PC-9 (cell line): ENCODE results near the gene UCHL3. TPM values are rescaled to one million over a fixed set of nuclear protein-coding genes. Genes with fewer than 3 reads are reported as not detected.
"Not testable (repeated sequence)": the region's sequence is repeated elsewhere in the genome, so short reads cannot be mapped to it uniquely, and the experiment has no call there.

Source experiments
- BruUV-seq: library from RNA; stranded (reverse); fragments of 400-500 nt; replicated peaks from 2 replicates; lab custom pipeline; 2021; lab: Mats Ljungman, UMichigan
- CTCF ChIA-PET: fragments of 300-600 bp; sonication (Branson Sonifier 250); formaldehyde crosslinking; loops from one replicate; lab custom pipeline; 2022; ENCODE audit warnings: antibody characterized with exemption; lab: Charles Lee
- POLR2A ChIA-PET: fragments of 300-600 bp; sonication (Branson Sonifier 250); formaldehyde crosslinking; loops from one replicate; lab custom pipeline; 2022; ENCODE audit warnings: antibody characterized with exemption; ENCODE audit not compliant: unreplicated experiment; lab: Charles Lee
- DNase-seq, 2 experiments: peaks; one replicate each; pipeline versions ENCODE4 v3.0.0 to v3.0.0-alpha.2; 2015 to 2022; ENCODE audit warnings: mixed read lengths in 1 of 2
- H2AFZ ChIP-seq: fragments of 200-600 bp; sonication (generic); 2 replicates; pipeline ENCODE4 v1.8.1; 2017; ENCODE audit warnings: antibody characterized with exemption
- H3F3A ChIP-seq: fragments of 200-600 bp; sonication (generic); 2 replicates; pipeline ENCODE4 v1.8.1; 2017; ENCODE audit warnings: antibody characterized with exemption, mild to moderate bottlenecking, low read depth; ENCODE audit not compliant: insufficient read depth
- H3K27ac ChIP-seq: fragments of 200-600 bp; sonication (generic); 2 replicates; pipeline ENCODE4 v1.6.1; 2016; ENCODE audit warnings: mixed run types
- H3K27me3 ChIP-seq: fragments of 200-600 bp; sonication (generic); 2 replicates; pipeline ENCODE4 v1.6.1; 2016; ENCODE audit warnings: low read depth, mixed run types; ENCODE audit not compliant: insufficient read depth
- H3K36me3 ChIP-seq: fragments of 200-600 bp; sonication (generic); 2 replicates; pipeline ENCODE4 v1.6.1; 2016; ENCODE audit warnings: low read depth, mixed run types
- H3K4me1 ChIP-seq: fragments of 200-600 bp; sonication (generic); replicated peaks from 2 replicates; pipeline ENCODE4 v1.6.1; 2016; ENCODE audit warnings: mixed run types; ENCODE audit not compliant: insufficient read depth
- H3K4me2 ChIP-seq: fragments of 200-600 bp; sonication (generic); 2 replicates; pipeline ENCODE4 v1.6.1; 2017; ENCODE audit warnings: mixed run types
- H3K4me3 ChIP-seq: fragments of 200-600 bp; sonication (generic); 2 replicates; pipeline ENCODE4 v1.6.1; 2016; ENCODE audit warnings: mixed run types
- H3K79me2 ChIP-seq: fragments of 200-600 bp; sonication (generic); 2 replicates; pipeline ENCODE4 v1.6.1; 2017; ENCODE audit warnings: low read depth, mixed run types
- H3K9me2 ChIP-seq: fragments of 200-600 bp; sonication (generic); 2 replicates; pipeline ENCODE4 v1.8.1; 2017; ENCODE audit warnings: mild to moderate bottlenecking; ENCODE audit not compliant: insufficient read depth
- H3K9me3 ChIP-seq: fragments of 200-600 bp; sonication (generic); 2 replicates; pipeline ENCODE4 v1.8.1; 2016; ENCODE audit warnings: low read depth; ENCODE audit not compliant: insufficient read depth
- H4K20me1 ChIP-seq: fragments of 200-600 bp; sonication (generic); 2 replicates; pipeline ENCODE4 v1.8.1; 2017; ENCODE audit not compliant: insufficient read depth
- EZH2 ChIP-seq: fragments of 200-600 bp; sonication (generic); IDR thresholded peaks from 2 replicates; pipeline ENCODE4 v1.8.0; 2017; ENCODE audit warnings: antibody characterized with exemption, low read depth
- intact Hi-C: fragments of 100-400 bp; cut with micrococcal nuclease; formaldehyde crosslinking; loops from one replicate; pipeline ENCODE4 v1.10.0; 2022; ENCODE audit not compliant: unreplicated experiment
- total RNA-seq: library from RNA; stranded (reverse); gene quantifications from 2 replicates; pipeline ENCODE4 v1.2.3, GENCODE V29; 2021
- TF ChIP-seq, protein P1 (sequence below): fragments of 200-600 bp; sonication (generic); conservative IDR thresholded peaks from 2 replicates; pipeline ENCODE4 v1.6.1; 2017; ENCODE audit warnings: mixed run types, antibody characterized with exemption, mild to moderate bottlenecking, moderate library complexity

UCHL3 gene
- total RNA-seq, 1 experiment from 2014 or later: 54.9 TPM

DNA sequence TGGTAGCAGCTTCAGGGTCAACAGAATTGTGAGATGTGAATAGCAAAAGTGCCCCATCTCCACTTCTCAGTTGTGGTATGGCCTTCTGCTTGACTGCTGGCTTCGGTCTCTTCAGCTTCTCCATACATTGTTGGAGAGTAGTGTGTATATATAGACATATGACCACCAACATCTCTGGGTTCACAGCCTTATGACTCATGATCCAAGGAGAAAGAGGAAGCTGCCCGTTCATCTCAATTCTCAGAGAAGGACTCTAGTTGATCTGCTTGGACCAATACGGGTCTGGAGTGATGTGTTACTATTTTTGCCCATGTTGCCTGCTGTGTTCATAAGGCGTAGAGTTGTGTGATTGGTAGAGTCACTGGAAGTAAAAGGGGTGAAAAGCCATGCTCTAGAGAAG lies 8.3 kb upstream of the UCHL3 start:
- POLR2A ChIA-PET: no interaction called here
- BruUV-seq: no TSS peak
- peaks cover 12% of the 10 kb centered on the region for H3F3A ChIP-seq
- no peak overlapping the region for H2AFZ ChIP-seq
- intact Hi-C loops: no loop called here
- H3K27ac ChIP-seq: no peak overlapping the region
- no peaks in the 10 kb centered on the region for H3K36me3 ChIP-seq
- no peak overlapping the region for H3K4me3 ChIP-seq
- no peak for DNase-seq
- no peaks in the 10 kb centered on the region for H3K9me2 ChIP-seq
- peaks cover 13% of the 10 kb centered on the region for H3K79me2 ChIP-seq
- no peak overlapping the region for H3K4me2 ChIP-seq
- no peak for TF ChIP-seq EZH2
- TF ChIP-seq, protein P1, sequence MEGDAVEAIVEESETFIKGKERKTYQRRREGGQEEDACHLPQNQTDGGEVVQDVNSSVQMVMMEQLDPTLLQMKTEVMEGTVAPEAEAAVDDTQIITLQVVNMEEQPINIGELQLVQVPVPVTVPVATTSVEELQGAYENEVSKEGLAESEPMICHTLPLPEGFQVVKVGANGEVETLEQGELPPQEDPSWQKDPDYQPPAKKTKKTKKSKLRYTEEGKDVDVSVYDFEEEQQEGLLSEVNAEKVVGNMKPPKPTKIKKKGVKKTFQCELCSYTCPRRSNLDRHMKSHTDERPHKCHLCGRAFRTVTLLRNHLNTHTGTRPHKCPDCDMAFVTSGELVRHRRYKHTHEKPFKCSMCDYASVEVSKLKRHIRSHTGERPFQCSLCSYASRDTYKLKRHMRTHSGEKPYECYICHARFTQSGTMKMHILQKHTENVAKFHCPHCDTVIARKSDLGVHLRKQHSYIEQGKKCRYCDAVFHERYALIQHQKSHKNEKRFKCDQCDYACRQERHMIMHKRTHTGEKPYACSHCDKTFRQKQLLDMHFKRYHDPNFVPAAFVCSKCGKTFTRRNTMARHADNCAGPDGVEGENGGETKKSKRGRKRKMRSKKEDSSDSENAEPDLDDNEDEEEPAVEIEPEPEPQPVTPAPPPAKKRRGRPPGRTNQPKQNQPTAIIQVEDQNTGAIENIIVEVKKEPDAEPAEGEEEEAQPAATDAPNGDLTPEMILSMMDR: no peak
- H3K27me3 ChIP-seq: no peaks in the 10 kb centered on the region
- H4K20me1 ChIP-seq: no peaks in the 10 kb centered on the region
- no peaks in the 10 kb centered on the region for H3K9me3 ChIP-seq
- peaks cover 29% of the 10 kb centered on the region for H3K4me1 ChIP-seq
- CTCF ChIA-PET: no interaction called here

DNA sequence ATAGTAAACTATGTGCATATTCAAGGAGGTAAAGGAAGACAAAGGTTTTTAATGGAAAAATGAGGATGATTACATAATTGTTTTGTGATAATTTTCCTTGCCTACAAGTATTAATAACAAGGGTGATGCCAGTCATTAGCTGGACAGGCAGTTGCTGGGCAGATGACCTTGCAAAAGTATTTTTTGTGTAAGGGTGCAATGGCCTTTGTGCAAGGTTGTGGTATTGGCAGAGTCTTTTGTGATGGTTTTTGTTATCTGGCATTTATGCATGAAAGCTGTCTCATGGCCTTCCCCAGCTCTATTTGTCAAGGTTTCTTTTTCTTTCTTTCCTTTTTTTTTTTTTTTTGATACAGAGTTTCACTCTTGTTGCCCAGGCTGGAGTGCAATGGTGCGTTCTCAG lies 7.6 kb upstream of the UCHL3 start:
- peaks cover 22% of the 10 kb centered on the region for H3K4me1 ChIP-seq
- peaks cover 12% of the 10 kb centered on the region for H3F3A ChIP-seq
- H3K79me2 ChIP-seq: peaks cover 6% of the 10 kb centered on the region
- H3K4me3 ChIP-seq: no peak overlapping the region
- intact Hi-C loops: no loop called here
- H3K36me3 ChIP-seq: no peaks in the 10 kb centered on the region
- H3K27me3 ChIP-seq: no peaks in the 10 kb centered on the region
- H3K4me2 ChIP-seq: no peak overlapping the region
- no peaks in the 10 kb centered on the region for H4K20me1 ChIP-seq
- ChIA-PET CTCF (no interaction called here), POLR2A (no interaction called here)
- H3K9me3 ChIP-seq: no peaks in the 10 kb centered on the region
- DNase-seq: no peak
- no peaks in the 10 kb centered on the region for H3K9me2 ChIP-seq
- no TSS peak for BruUV-seq
- H3K27ac ChIP-seq: no peak overlapping the region
- TF ChIP-seq EZH2: no peak
- TF ChIP-seq, protein P1: no peak
- H2AFZ ChIP-seq: no peak overlapping the region

DNA sequence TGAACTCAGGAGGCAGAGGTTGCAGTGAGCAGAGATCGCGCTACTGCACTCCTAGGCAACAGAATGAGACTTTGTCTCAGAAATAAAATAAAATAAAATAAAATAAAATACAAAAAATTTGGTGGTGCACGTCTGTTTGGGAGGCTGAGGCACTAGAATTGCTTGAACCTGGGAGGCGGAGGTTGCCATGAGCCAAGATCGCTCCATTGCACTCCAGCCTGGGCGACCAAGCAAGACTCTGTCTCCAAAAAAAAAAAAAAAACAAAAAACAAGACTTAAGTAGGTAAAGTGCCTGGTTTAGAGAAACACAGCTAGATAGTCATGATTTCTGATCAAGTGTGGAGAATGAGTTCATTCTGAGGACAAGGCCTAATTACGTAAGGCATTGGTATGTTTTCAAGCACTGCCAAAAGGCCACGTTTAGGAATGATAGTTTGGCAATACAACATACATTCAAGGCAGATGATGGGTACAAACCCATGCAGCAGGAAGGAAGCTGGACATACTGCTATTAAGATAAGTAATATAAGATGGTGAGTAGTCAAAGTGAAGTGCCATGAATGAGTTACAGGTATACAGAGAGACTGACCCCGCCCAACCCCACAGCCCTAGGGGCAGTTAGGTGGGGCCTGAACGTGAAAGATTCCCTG lies 4.8 kb upstream of the UCHL3 start:
- peaks cover 9% of the 10 kb centered on the region; the same call in 1 of the 2 replicates for H3F3A ChIP-seq
- TF ChIP-seq, protein P1: no peak
- TF ChIP-seq EZH2: no peak
- H3K4me3 ChIP-seq: no peak overlapping the region
- DNase-seq: peak in 1 of 2 experiments; percentile 89
- no peak overlapping the region for H3K27ac ChIP-seq
- H3K36me3 ChIP-seq: no peaks in the 10 kb centered on the region
- peak overlapping the region; percentile 33; the same call in 1 of the 2 replicates for H3K4me2 ChIP-seq
- no peaks in the 10 kb centered on the region for H3K27me3 ChIP-seq
- CTCF ChIA-PET: no interaction called here
- POLR2A ChIA-PET: no interaction called here
- H2AFZ ChIP-seq: no peak overlapping the region
- H3K79me2 ChIP-seq: no peaks in the 10 kb centered on the region
- no peaks in the 10 kb centered on the region for H4K20me1 ChIP-seq
- H3K4me1 ChIP-seq: peaks cover 25% of the 10 kb centered on the region
- BruUV-seq: no TSS peak
- intact Hi-C loops: no loop called here
- no peaks in the 10 kb centered on the region for H3K9me3 ChIP-seq
- H3K9me2 ChIP-seq: no peaks in the 10 kb centered on the region

DNA sequence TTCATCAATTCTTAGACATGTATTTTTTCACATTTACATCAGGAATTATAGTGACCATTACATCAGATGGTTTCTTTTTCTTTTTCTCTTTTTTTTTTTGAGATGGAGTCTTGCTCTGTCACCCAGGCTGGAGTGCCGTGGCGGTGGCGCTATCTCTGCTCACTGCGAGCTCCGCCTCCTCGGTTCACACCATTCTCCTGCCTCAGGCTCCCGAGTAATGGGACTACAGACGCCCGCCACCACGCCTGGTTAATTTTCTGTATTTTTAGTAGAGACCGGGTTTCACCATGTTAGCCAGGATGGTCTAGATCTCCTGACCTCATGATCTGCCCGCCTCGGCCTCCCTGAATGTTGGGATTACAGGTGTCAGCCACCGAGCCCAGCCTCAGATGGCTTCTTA lies 4.2 kb upstream of the UCHL3 start:
- H3F3A ChIP-seq, H3K9me3 ChIP-seq, intact Hi-C loops, H3K9me2 ChIP-seq, H4K20me1 ChIP-seq, H3K36me3 ChIP-seq, BruUV-seq, H3K27me3 ChIP-seq, H2AFZ ChIP-seq, H3K79me2 ChIP-seq, DNase-seq, H3K4me3 ChIP-seq, POLR2A ChIA-PET, CTCF ChIA-PET: not testable (repeated sequence)
- Histone ChIP-seq H3K4me2 (0 out of 2 replicates have a peak overlapping the region, but pooled peaks have one; percentile 33), H3K27ac (0 out of 2 replicates have a peak overlapping the region, but pooled peaks have one; percentile 16), H3K4me1 (peaks cover 25% of the 10 kb centered on the region)
